Fibroblast of lung (primary cell): Measurements from ENCODE around the gene ANO6. TPM values are rescaled to one million over a fixed set of nuclear protein-coding genes. Genes with fewer than 3 reads are reported as not detected.

ENCODE experiments used
- DNase-seq, 2 donors: peaks; one replicate each; pipeline versions ENCODE4 v3.0.0 to v3.0.0-alpha.2; 2010; ENCODE audit warnings: low read depth in 2 of 2
- H2AFZ ChIP-seq: 2 replicates; pipeline ENCODE4 v1.5.1; 2012; ENCODE audit warnings: low read length, control low read depth, inconsistent platforms
- H3K27ac ChIP-seq: 2 replicates; pipeline ENCODE4 v1.5.1; 2011; ENCODE audit warnings: low read length, control low read depth; ENCODE audit not compliant: insufficient read depth
- H3K27me3 ChIP-seq: 2 replicates; pipeline ENCODE4 v1.5.1; 2011; ENCODE audit warnings: mild to moderate bottlenecking, low read length; ENCODE audit not compliant: control insufficient read depth, insufficient read depth
- H3K36me3 ChIP-seq: 2 replicates; pipeline ENCODE4 v1.5.1; 2011; ENCODE audit warnings: low read length; ENCODE audit not compliant: control insufficient read depth, insufficient read depth
- H3K4me1 ChIP-seq: 2 replicates; pipeline ENCODE4 v1.5.1; 2011; ENCODE audit warnings: low read length; ENCODE audit not compliant: control insufficient read depth, insufficient read depth; ENCODE audit errors: extremely low read depth
- H3K4me2 ChIP-seq: 2 replicates; pipeline ENCODE4 v1.5.1; 2011; ENCODE audit warnings: low read length, control low read depth; ENCODE audit not compliant: insufficient read depth; ENCODE audit errors: extremely low read depth
- H3K4me3 ChIP-seq, 4 experiments: fragments of 200-600 bp in 1 of 4; sonication (generic) in 1 of 4; replicated peaks in 1 of 4; 2 replicates each; pipeline ENCODE4 v1.5.1; 2011 to 2016; ENCODE audit warnings: low read length in 4 of 4, low read depth in 3 of 4, mild to moderate bottlenecking in 3 of 4, control low read depth in 2 of 4, inconsistent platforms in 1 of 4, mixed read lengths in 1 of 4; ENCODE audit not compliant: insufficient read depth in 1 of 4; ENCODE audit errors: control extremely low read depth in 1 of 4
- H3K79me2 ChIP-seq: 2 replicates; pipeline ENCODE4 v1.5.1; 2012; ENCODE audit warnings: mild to moderate bottlenecking, low read length, inconsistent platforms; ENCODE audit not compliant: control insufficient read depth, insufficient read depth
- H3K9ac ChIP-seq: 2 replicates; pipeline ENCODE4 v1.5.1; 2011; ENCODE audit warnings: mild to moderate bottlenecking, low read length, control low read depth; ENCODE audit not compliant: insufficient read depth
- H3K9me3 ChIP-seq: 2 replicates; pipeline ENCODE4 v1.5.1; 2012; ENCODE audit warnings: low read depth, low read length; ENCODE audit not compliant: control insufficient read depth, insufficient read depth
- H4K20me1 ChIP-seq: 2 replicates; pipeline ENCODE4 v1.5.1; 2011; ENCODE audit warnings: low read length; ENCODE audit not compliant: control insufficient read depth, insufficient read depth; ENCODE audit errors: extremely low read depth
- EZH2 ChIP-seq: IDR thresholded peaks from 2 replicates; pipeline ENCODE4 v1.5.1; 2012; ENCODE audit warnings: low read length, control low read depth, mild to moderate bottlenecking; ENCODE audit errors: missing control alignments
- polyA plus RNA-seq, 2 donors: library from polyadenylated mRNA; depleted of rRNA in 1 of 2; stranded (reverse) in 1 of 2; unstranded in 1 of 2; fragments of >200 nt; gene quantifications; 2 replicates each; pipeline ENCODE4 v1.2.1, GENCODE V29; 2011 to 2012; ENCODE audit warnings: missing spikeins in 1 of 2
- total RNA-seq: library from RNA; depleted of rRNA; stranded (reverse); fragments of >200 nt; gene quantifications from 2 replicates; pipeline ENCODE4 v1.2.1, GENCODE V29; 2014
- TF ChIP-seq, protein P1 (sequence below), 2 donors: IDR thresholded peaks in 1 of 2; conservative IDR thresholded peaks in 1 of 2; 1 replicate in 1 of 2; 2 replicates in 1 of 2; pipeline ENCODE4 v1.5.1; 2011 to 2012; ENCODE audit warnings: low read length in 2 of 2, control low read depth in 1 of 2, inconsistent platforms in 1 of 2, low read depth in 1 of 2, mild to moderate bottlenecking in 1 of 2

Gene ANO6
- total and polyA plus RNA-seq, 2 donors (not counting 1 experiment from before 2014, with no cell fraction given), result 59.1 to 69.1 TPM

DNA sequence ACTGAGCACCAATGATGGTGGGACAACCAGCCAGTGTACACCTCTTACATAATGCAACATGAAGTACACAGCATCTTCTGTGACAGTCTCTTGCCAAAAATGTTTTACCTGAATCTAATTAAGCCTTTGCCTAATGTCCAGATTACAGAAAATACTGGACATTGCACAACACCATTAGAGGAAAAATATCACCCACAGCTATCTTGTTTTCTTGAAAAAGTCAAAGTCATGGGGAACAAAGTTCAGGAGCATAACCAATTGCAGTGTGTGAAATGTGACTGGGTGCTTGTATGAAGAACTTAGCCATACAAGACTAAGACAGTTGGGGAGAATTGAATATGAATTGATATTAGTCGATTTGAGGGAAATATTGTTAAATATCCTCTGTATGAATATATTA lies 12.1 kb upstream of the ANO6 start:
- Histone ChIP-seq H3K4me2 (no peak overlapping the region), H3K79me2 (no peaks in the 10 kb centered on the region), H3K4me1 (no peaks in the 10 kb centered on the region), H3K9ac (no peak overlapping the region), H3K36me3 (no peaks in the 10 kb centered on the region), H3K9me3 (no peaks in the 10 kb centered on the region), H3K27me3 (no peaks in the 10 kb centered on the region), H4K20me1 (no peaks in the 10 kb centered on the region), H2AFZ (no peak overlapping the region), H3K27ac (no peak overlapping the region), H3K4me3 (no peak overlapping the region)
- DNase-seq, result no peak
- TF ChIP-seq EZH2, result no peak
- TF ChIP-seq, protein P1, sequence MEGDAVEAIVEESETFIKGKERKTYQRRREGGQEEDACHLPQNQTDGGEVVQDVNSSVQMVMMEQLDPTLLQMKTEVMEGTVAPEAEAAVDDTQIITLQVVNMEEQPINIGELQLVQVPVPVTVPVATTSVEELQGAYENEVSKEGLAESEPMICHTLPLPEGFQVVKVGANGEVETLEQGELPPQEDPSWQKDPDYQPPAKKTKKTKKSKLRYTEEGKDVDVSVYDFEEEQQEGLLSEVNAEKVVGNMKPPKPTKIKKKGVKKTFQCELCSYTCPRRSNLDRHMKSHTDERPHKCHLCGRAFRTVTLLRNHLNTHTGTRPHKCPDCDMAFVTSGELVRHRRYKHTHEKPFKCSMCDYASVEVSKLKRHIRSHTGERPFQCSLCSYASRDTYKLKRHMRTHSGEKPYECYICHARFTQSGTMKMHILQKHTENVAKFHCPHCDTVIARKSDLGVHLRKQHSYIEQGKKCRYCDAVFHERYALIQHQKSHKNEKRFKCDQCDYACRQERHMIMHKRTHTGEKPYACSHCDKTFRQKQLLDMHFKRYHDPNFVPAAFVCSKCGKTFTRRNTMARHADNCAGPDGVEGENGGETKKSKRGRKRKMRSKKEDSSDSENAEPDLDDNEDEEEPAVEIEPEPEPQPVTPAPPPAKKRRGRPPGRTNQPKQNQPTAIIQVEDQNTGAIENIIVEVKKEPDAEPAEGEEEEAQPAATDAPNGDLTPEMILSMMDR (conservative IDR thresholded peaks at IDR 0.05 in 1 of 2, IDR thresholded peaks at IDR 0.05 in 1 of 2; ENCODE audit: low read depth in 1 of 2, low read length in 2 of 2), result no peak

DNA sequence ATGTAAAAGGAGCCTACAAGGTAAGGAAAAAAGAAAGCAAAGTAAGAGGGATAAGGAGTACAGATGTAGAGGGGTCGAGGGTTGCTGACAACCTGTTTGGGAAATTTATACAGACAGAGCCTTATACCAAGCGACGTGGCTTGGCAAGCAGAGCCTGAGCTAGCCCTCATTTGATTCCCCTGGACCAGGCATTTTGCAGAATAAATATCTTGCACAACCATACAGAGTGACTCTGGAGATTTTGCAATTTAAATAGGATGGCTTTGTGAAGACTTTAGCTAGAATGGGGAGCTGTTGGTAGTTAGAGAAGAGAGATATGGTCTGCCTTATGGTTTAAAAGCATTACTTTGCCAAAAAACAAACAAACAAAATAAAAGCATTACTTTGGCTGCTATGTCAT lies 11.1 kb upstream of the ANO6 start:
- Histone ChIP-seq H2AFZ (no peak overlapping the region), H3K4me1 (no peaks in the 10 kb centered on the region), H3K27me3 (no peaks in the 10 kb centered on the region), H3K4me2 (no peak overlapping the region), H3K27ac (no peak overlapping the region), H3K79me2 (no peaks in the 10 kb centered on the region), H3K4me3 (no peak overlapping the region), H4K20me1 (no peaks in the 10 kb centered on the region), H3K9me3 (no peaks in the 10 kb centered on the region), H3K9ac (no peak overlapping the region), H3K36me3 (no peaks in the 10 kb centered on the region)
- DNase-seq, result no peak
- TF ChIP-seq, protein P1 (conservative IDR thresholded peaks at IDR 0.05 in 1 of 2, IDR thresholded peaks at IDR 0.05 in 1 of 2; ENCODE audit: low read depth in 1 of 2, low read length in 2 of 2), result no peak
- no peak for TF ChIP-seq EZH2

DNA sequence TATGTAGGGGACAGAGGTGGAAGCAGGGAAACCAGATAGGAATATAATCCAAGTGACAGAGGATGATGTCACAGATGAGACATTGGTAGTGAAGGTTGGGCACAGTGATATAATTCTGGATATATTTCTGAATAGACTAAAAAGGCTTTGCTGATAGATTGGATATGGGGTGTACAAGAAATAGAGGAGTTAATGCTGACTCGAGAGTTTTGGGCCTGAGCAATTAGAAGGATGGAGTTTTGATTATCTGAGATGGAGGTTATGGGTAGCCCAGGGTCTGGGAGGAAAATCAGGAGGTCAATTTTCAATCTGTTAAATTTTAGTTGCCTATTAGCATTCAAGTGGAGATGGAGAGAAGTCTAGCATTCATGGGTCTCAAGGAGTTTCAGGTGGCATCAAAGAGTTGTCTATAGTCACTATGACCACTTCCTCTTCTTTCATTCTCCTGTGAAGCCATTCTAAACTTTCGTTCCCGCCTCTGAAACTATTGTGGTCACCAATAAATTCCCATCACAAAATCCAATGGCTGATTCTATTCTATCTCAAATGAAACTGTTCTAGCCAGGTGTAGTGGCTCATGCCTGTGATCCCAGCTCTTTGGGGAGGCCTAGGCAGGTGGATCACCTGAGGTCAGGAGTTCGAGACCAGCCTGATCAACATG lies 10.6 kb upstream of the ANO6 start:
- TF ChIP-seq EZH2, result no peak
- TF ChIP-seq, protein P1 (conservative IDR thresholded peaks at IDR 0.05 in 1 of 2, IDR thresholded peaks at IDR 0.05 in 1 of 2; ENCODE audit: low read depth in 1 of 2, low read length in 2 of 2), result no peak
- Histone ChIP-seq H3K27me3 (no peaks in the 10 kb centered on the region), H2AFZ (no peak overlapping the region), H3K79me2 (no peaks in the 10 kb centered on the region), H3K36me3 (no peaks in the 10 kb centered on the region), H3K4me1 (no peaks in the 10 kb centered on the region), H4K20me1 (no peaks in the 10 kb centered on the region), H3K9me3 (no peaks in the 10 kb centered on the region), H3K4me2 (no peak overlapping the region), H3K27ac (no peak overlapping the region), H3K4me3 (no peak overlapping the region), H3K9ac (no peak overlapping the region)
- no peak for DNase-seq
